ENCODE data around the gene CYP4V2. TPM values are rescaled to one million over a fixed set of nuclear protein-coding genes. Genes with fewer than 3 reads are reported as not detected.

CYP4V2 gene
- total and polyA plus RNA-seq, 8 donors, result 6.4 to 27.8 (median 14.6) TPM

GRCh38 chr4:186188107-186188506 is 3.3 kb upstream of the CYP4V2 start:
- no peak for ATAC-seq
- intact Hi-C loops (cut with DNase I), result no loop called here

GRCh38 chr4:186189656-186190055 is 1.7 kb upstream of the CYP4V2 start:
- no peak overlapping the region for H3K4me3 ChIP-seq
- H3K4me1 ChIP-seq, result peaks cover 0 to 21% of the 10 kb centered on the region in 2 donors
- H3K9me3 ChIP-seq, result no peaks in the 10 kb centered on the region
- DNase-seq (no peak), ATAC-seq (no peak)
- intact Hi-C loops (cut with DNase I), result no loop called here
- H3K27ac ChIP-seq, result no peak overlapping the region
- peaks cover 0 to 17% of the 10 kb centered on the region in 2 donors for H3K27me3 ChIP-seq
- no peak for TF ChIP-seq CTCF (IDR thresholded peaks at IDR 0.05)
- no peaks in the 10 kb centered on the region for H3K36me3 ChIP-seq

More at GRCh38 chr4:186188107-186188506, 3.3 kb upstream of the CYP4V2 start:
- Histone ChIP-seq H3K4me3 (no peak overlapping the region), H3K27ac (no peak overlapping the region), H3K27me3 (peaks cover 0 to 17% of the 10 kb centered on the region in 2 donors), H3K9me3 (no peaks in the 10 kb centered on the region), H3K4me1 (peaks cover 0 to 21% of the 10 kb centered on the region in 2 donors), H3K36me3 (no peaks in the 10 kb centered on the region)
- no peak for DNase-seq
- no peak for TF ChIP-seq CTCF (IDR thresholded peaks at IDR 0.05)

GRCh38 chr4:186190581-186191199 is 677 bp upstream of the CYP4V2 start:
- ATAC-seq (peak; percentile 54), DNase-seq (peak in 2 of 4 donors; percentile 44 to 84)
- no peaks in the 10 kb centered on the region for H3K36me3 ChIP-seq
- no peak for TF ChIP-seq CTCF (IDR thresholded peaks at IDR 0.05)
- intact Hi-C loops (cut with DNase I), result no loop called here
- H3K27ac ChIP-seq, result peak overlapping the region; percentile 92 to 96
- H3K4me3 ChIP-seq, result peak overlapping the region; percentile 83 to 86
- H3K27me3 ChIP-seq, result peaks cover 0 to 17% of the 10 kb centered on the region in 2 donors
- H3K4me1 ChIP-seq, result peaks cover 0 to 21% of the 10 kb centered on the region in 2 donors
- H3K9me3 ChIP-seq, result no peaks in the 10 kb centered on the region

- Histone ChIP-seq H3K4me1 (peaks cover 0 to 21% of the 10 kb centered on the region in 2 donors), H3K27ac (peak overlapping the region; percentile 92 to 96), H3K9me3 (no peaks in the 10 kb centered on the region), H3K4me3 (peak overlapping the region; percentile 83 to 86), H3K36me3 (peaks cover 0 to 2% of the 10 kb centered on the region in 2 donors), H3K27me3 (peaks cover 0 to 17% of the 10 kb centered on the region in 2 donors)
- intact Hi-C loops (cut with DNase I), result no loop called here
- peak; percentile 31 for ATAC-seq
- no peak for TF ChIP-seq CTCF (IDR thresholded peaks at IDR 0.05)
- peak in 2 of 4 donors; percentile 39 to 46 for DNase-seq
These were observed 772 bp downstream of the CYP4V2 start for GRCh38 chr4:186192066-186192612.

- H3K27ac ChIP-seq, result no peak overlapping the region
- peaks cover 0 to 17% of the 10 kb centered on the region in 2 donors for H3K27me3 ChIP-seq
- no peaks in the 10 kb centered on the region for H3K9me3 ChIP-seq
- ATAC-seq (no peak), DNase-seq (no peak)
- TF ChIP-seq CTCF (IDR thresholded peaks at IDR 0.05), result no peak
- intact Hi-C loops (cut with DNase I), result no loop called here
- H3K36me3 ChIP-seq, result peaks cover 0 to 5% of the 10 kb centered on the region in 2 donors
- H3K4me3 ChIP-seq, result no peak overlapping the region
- H3K4me1 ChIP-seq, result peaks cover 0 to 21% of the 10 kb centered on the region in 2 donors
These were observed 2.5 kb downstream of the CYP4V2 start for GRCh38 chr4:186193851-186194250.
